CD14-positive monocyte (primary cell): ENCODE data around the gene OR11G2. TPM values are rescaled to one million over a fixed set of nuclear protein-coding genes. Genes with fewer than 3 reads are reported as not detected.
"Not testable (repeated sequence)": the region's sequence is repeated elsewhere in the genome, so short reads cannot be mapped to it uniquely, and the experiment has no call there.

Source experiments
- DNase-seq, 3 donors: peaks; one replicate each; pipeline ENCODE4 v3.0.0-alpha.2; 2011 to 2022
- H2AFZ ChIP-seq: 2 replicates; pipeline ENCODE4 v1.6.0; 2012; ENCODE audit warnings: mild to moderate bottlenecking, low read depth, low read length, inconsistent platforms; ENCODE audit not compliant: insufficient read depth, poor library complexity, severe bottlenecking
- H3K27ac ChIP-seq, 2 donors: 1 replicate in 1 of 2; 2 replicates in 1 of 2; pipeline ENCODE4 v1.5.1; 2012 to 2013; ENCODE audit warnings: low read length in 2 of 2, control low read depth in 1 of 2, inconsistent platforms in 1 of 2, low read depth in 1 of 2, mild to moderate bottlenecking in 1 of 2
- H3K27me3 ChIP-seq, 2 donors: one replicate each; pipeline versions ENCODE4 v1.6.0 to v1.6.1; 2011 to 2013; ENCODE audit warnings: low read length in 2 of 2; ENCODE audit not compliant: control insufficient read depth in 2 of 2, insufficient read depth in 2 of 2
- H3K36me3 ChIP-seq, 2 donors: replicated peaks in 1 of 2; 1 replicate in 1 of 2; 2 replicates in 1 of 2; pipeline versions ENCODE4 v1.5.1 to v1.6.1; 2012 to 2013; ENCODE audit warnings: low read length in 2 of 2, control low read depth in 1 of 2, inconsistent platforms in 1 of 2, mild to moderate bottlenecking in 1 of 2; ENCODE audit not compliant: insufficient read depth in 2 of 2, control insufficient read depth in 1 of 2
- H3K4me1 ChIP-seq, 2 donors: 1 replicate in 1 of 2; 2 replicates in 1 of 2; pipeline versions ENCODE4 v1.5.1 to v1.6.1; 2012 to 2013; ENCODE audit warnings: low read length in 2 of 2, control low read depth in 1 of 2, inconsistent platforms in 1 of 2, mild to moderate bottlenecking in 1 of 2, moderate library complexity in 1 of 2; ENCODE audit not compliant: insufficient read depth in 2 of 2, control insufficient read depth in 1 of 2
- H3K4me2 ChIP-seq: replicated peaks from 2 replicates; pipeline ENCODE3; 2012; ENCODE audit warnings: low read length, moderate library complexity, mild to moderate bottlenecking; ENCODE audit not compliant: poor library complexity, severe bottlenecking; ENCODE audit errors: extremely low read depth
- H3K4me3 ChIP-seq, 3 experiments: fragments of 200-600 bp in 1 of 3; sonication (generic) in 1 of 3; replicated peaks in 1 of 3; 1 replicate in 2 of 3; 2 replicates in 1 of 3; pipeline ENCODE4 v1.5.1; 2011 to 2013; ENCODE audit warnings: low read length in 3 of 3, mild to moderate bottlenecking in 3 of 3, control low read depth in 2 of 3, low read depth in 2 of 3, inconsistent platforms in 1 of 3, moderate library complexity in 1 of 3
- H3K79me2 ChIP-seq: 2 replicates; pipeline ENCODE4 v1.6.0; 2012; ENCODE audit warnings: mild to moderate bottlenecking, control low read depth, inconsistent platforms, low read length, moderate library complexity; ENCODE audit not compliant: insufficient read depth
- H3K9ac ChIP-seq: 2 replicates; pipeline ENCODE4 v1.6.0; 2017; ENCODE audit warnings: low read length, mild to moderate bottlenecking; ENCODE audit not compliant: insufficient read depth, poor library complexity, severe bottlenecking
- H3K9me3 ChIP-seq, 2 donors: replicated peaks in 1 of 2; 1 replicate in 1 of 2; 2 replicates in 1 of 2; pipeline versions ENCODE4 v1.5.1 to v1.6.1; 2012 to 2013; ENCODE audit warnings: low read length in 2 of 2, control low read depth in 1 of 2; ENCODE audit not compliant: control insufficient read depth in 1 of 2, insufficient read depth in 1 of 2
- H4K20me1 ChIP-seq: 2 replicates; pipeline ENCODE4 v1.6.0; 2012; ENCODE audit warnings: mild to moderate bottlenecking, low read length, control low read depth, moderate library complexity; ENCODE audit not compliant: insufficient read depth
- H3K27ac Mint-ChIP-seq, 7 donors: one replicate each; pipeline ENCODE4 v1.8.0; 2020; ENCODE audit warnings: mild to moderate bottlenecking in 7 of 7, mixed read lengths in 7 of 7, moderate library complexity in 6 of 7, inconsistent platforms in 2 of 7
- H3K27me3 Mint-ChIP-seq, 3 donors: one replicate each; pipeline ENCODE4 v1.8.0; 2021 to 2022; ENCODE audit warnings: low read depth in 3 of 3, mild to moderate bottlenecking in 3 of 3, mixed read lengths in 3 of 3, moderate library complexity in 3 of 3, inconsistent platforms in 1 of 3
- H3K36me3 Mint-ChIP-seq, 2 donors: one replicate each; pipeline ENCODE4 v1.8.0; 2020; ENCODE audit warnings: mixed read lengths in 2 of 2, inconsistent platforms in 1 of 2, mild to moderate bottlenecking in 1 of 2
- H3K4me1 Mint-ChIP-seq: one replicate; pipeline ENCODE4 v1.8.0; 2020; ENCODE audit warnings: mild to moderate bottlenecking, mixed read lengths
- H3K4me3 Mint-ChIP-seq, 2 donors: one replicate each; pipeline ENCODE4 v1.8.0; 2020; ENCODE audit warnings: mild to moderate bottlenecking in 2 of 2, mixed read lengths in 2 of 2, moderate library complexity in 1 of 2
- H3K9me3 Mint-ChIP-seq, 7 donors: one replicate each; pipeline ENCODE4 v1.8.0; 2020 to 2022; ENCODE audit warnings: mixed read lengths in 7 of 7, mild to moderate bottlenecking in 6 of 7, moderate library complexity in 6 of 7, inconsistent platforms in 2 of 7
- WGBS: methylation state at CpG from one replicate; pipeline ENCODE4 v1.1.5; 2013; ENCODE audit warnings: missing lambda C conversion rate; ENCODE audit not compliant: insufficient coverage; 5-methylcytosine and 5-hydroxymethylcytosine counted together
- intact Hi-C, 2 donors: fragments of 100-400 bp; cut with micrococcal nuclease; formaldehyde crosslinking; loops; one replicate each; pipeline versions ENCODE4 v1.15.0 to v1.15.1; 2023
- polyA plus RNA-seq, 3 donors: library from polyadenylated mRNA; depleted of rRNA in 1 of 3; unstranded in 2 of 3; stranded (reverse) in 1 of 3; fragments of 300-500 nt in 2 of 3; fragments of >200 nt in 1 of 3; fragmentation: Illumina TruSeq in 2 of 3; gene quantifications; 1 replicate in 2 of 3; 2 replicates in 1 of 3; pipeline ENCODE4 v1.2.3, GENCODE V29; 2012 to 2021
- TF ChIP-seq, protein P1 (sequence below): fragments of 200-600 bp; IDR thresholded peaks from one replicate; pipeline ENCODE4 v1.8.0; 2022; ENCODE audit warnings: antibody characterized with exemption, mild to moderate bottlenecking

OR11G2 gene
- polyA plus RNA-seq, 3 donors: not detected

DNA sequence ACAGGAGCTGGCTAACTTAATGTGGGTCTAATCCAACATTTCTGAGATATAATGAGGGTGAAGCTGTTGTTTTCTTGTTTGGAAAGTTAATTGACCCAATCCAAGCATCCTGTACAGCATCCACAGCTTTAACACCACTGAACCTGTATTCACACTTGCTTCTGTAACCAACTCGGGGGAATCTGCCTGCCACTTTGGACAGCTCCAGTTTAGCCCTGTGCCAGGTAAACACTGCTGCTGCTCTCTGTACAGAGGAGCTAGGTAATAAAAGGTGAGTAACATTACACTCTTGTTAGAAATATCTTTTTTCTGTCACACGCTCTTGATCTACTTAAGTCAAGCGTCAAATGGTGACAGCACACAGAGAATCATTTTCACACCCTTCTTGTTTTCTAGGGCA, 700 bp downstream of the OR11G2 start:
- H3K4me2 ChIP-seq: no peak overlapping the region
- Mint-ChIP-seq H3K27ac (no peak overlapping the region), H3K27me3 (peaks cover 2 to 15% (median 5%) of the 10 kb centered on the region in 3 donors), H3K9me3 (peaks cover 0 to 9% (median 0%) of the 10 kb centered on the region in 7 donors), H3K4me3 (no peak overlapping the region), H3K4me1 (peaks cover 3% of the 10 kb centered on the region), H3K36me3 (no peaks in the 10 kb centered on the region)
- intact Hi-C loops: no loop called here
- H3K27ac ChIP-seq: no peak overlapping the region
- no peaks in the 10 kb centered on the region for H3K36me3 ChIP-seq
- WGBS: 88% methylated on average over 2 of the region's 3 CpGs
- no peak overlapping the region for H3K9ac ChIP-seq
- no peak overlapping the region for H2AFZ ChIP-seq
- no peaks in the 10 kb centered on the region for H4K20me1 ChIP-seq
- TF ChIP-seq, protein P1, sequence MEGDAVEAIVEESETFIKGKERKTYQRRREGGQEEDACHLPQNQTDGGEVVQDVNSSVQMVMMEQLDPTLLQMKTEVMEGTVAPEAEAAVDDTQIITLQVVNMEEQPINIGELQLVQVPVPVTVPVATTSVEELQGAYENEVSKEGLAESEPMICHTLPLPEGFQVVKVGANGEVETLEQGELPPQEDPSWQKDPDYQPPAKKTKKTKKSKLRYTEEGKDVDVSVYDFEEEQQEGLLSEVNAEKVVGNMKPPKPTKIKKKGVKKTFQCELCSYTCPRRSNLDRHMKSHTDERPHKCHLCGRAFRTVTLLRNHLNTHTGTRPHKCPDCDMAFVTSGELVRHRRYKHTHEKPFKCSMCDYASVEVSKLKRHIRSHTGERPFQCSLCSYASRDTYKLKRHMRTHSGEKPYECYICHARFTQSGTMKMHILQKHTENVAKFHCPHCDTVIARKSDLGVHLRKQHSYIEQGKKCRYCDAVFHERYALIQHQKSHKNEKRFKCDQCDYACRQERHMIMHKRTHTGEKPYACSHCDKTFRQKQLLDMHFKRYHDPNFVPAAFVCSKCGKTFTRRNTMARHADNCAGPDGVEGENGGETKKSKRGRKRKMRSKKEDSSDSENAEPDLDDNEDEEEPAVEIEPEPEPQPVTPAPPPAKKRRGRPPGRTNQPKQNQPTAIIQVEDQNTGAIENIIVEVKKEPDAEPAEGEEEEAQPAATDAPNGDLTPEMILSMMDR: no peak
- H3K4me1 ChIP-seq: no peaks in the 10 kb centered on the region
- no peaks in the 10 kb centered on the region for H3K27me3 ChIP-seq
- DNase-seq: no peak
- H3K79me2 ChIP-seq: no peaks in the 10 kb centered on the region
- no peaks in the 10 kb centered on the region for H3K9me3 ChIP-seq
- no peak overlapping the region for H3K4me3 ChIP-seq

DNA sequence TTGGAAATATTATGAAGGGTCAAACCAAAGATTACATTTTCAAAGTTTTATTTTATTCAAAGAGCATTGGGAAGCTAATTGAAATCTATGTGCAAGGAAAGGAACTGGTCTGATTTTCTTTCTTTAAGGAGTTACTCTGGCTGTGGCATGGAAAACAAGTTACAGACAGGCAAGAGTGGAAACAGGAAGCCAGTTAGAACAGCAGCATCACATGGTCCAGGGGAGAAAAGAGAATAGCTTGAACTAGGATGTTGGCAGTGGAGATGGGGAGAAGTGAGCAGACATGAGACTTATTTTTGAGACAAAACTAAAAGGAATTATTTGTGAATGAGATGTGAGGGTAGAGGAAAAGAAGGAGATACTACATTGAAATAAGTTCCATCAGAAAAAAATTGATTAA, 3.4 kb downstream of the OR11G2 start:
- H3K27ac Mint-ChIP-seq: no peak overlapping the region

DNA sequence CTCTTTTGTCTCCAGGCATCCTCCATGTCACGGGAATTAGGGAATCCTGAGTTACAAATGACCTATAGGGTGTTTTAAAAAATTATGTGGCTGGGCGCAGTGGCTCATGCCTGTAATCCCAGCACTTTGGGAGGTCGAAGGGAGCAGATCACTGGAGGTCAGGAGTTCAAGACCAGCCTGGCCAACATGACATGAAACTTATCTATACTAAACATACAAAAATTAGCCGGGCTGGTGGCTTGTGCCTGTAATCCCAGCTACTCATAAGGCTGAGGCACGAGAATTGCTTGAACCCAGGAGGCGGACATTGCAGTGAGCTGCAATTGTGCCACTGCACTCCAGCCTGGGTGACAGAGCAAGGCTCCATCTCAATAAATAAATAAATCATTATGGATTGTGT, 4.5 kb downstream of the OR11G2 start:
- H3K4me1 ChIP-seq, H3K9ac ChIP-seq, intact Hi-C loops, H4K20me1 ChIP-seq, H2AFZ ChIP-seq, H3K27ac Mint-ChIP-seq, H3K27me3 ChIP-seq, H3K4me3 ChIP-seq, H3K27ac ChIP-seq, H3K4me2 ChIP-seq, H3K4me3 Mint-ChIP-seq, H3K36me3 Mint-ChIP-seq, H3K9me3 Mint-ChIP-seq, H3K79me2 ChIP-seq, DNase-seq, H3K9me3 ChIP-seq, H3K36me3 ChIP-seq: not testable (repeated sequence)
- H3K4me1 Mint-ChIP-seq: peaks cover 11% of the 10 kb centered on the region
- H3K27me3 Mint-ChIP-seq: peaks cover 2 to 13% (median 3%) of the 10 kb centered on the region in 3 donors
- WGBS: 77% methylated on average over 3 of the region's 6 CpGs

More for the DNA sequence above, 3.4 kb downstream of the OR11G2 start:
- no peak overlapping the region for H3K4me3 Mint-ChIP-seq
- H2AFZ ChIP-seq: no peak overlapping the region
- no peak overlapping the region for H3K4me3 ChIP-seq
- no peak for DNase-seq
- no peak overlapping the region for H3K4me2 ChIP-seq
- intact Hi-C loops: no loop called here
- H3K79me2 ChIP-seq: no peaks in the 10 kb centered on the region
- no peak overlapping the region for H3K27ac ChIP-seq
- H3K4me1 Mint-ChIP-seq: peaks cover 11% of the 10 kb centered on the region
- peaks cover 2 to 13% (median 3%) of the 10 kb centered on the region in 3 donors for H3K27me3 Mint-ChIP-seq
- peaks cover 0 to 1% (median 0%) of the 10 kb centered on the region in 7 donors for H3K9me3 Mint-ChIP-seq
- H4K20me1 ChIP-seq: no peaks in the 10 kb centered on the region
- no peaks in the 10 kb centered on the region for H3K36me3 ChIP-seq
- H3K9ac ChIP-seq: no peak overlapping the region
- H3K4me1 ChIP-seq: peaks cover 4 to 5% of the 10 kb centered on the region in 2 donors
- TF ChIP-seq, protein P1: no peak
- no peaks in the 10 kb centered on the region for H3K9me3 ChIP-seq
- no peaks in the 10 kb centered on the region for H3K36me3 Mint-ChIP-seq
- no peaks in the 10 kb centered on the region for H3K27me3 ChIP-seq
